HG03354 (cell line): Measurements from ENCODE around the gene SH3TC1.

Experiments
- ATAC-seq: cut with Tn5 transposase; IDR thresholded peaks from one replicate; pipeline ENCODE4 v1.9.1; 2021; ENCODE audit warnings: mild to moderate bottlenecking; ENCODE audit not compliant: unreplicated experiment, poor library complexity, severe bottlenecking

Gene SH3TC1

GRCh38 chr4:8198906-8199593 is at the start of gene SH3TC1:
TSS of gene SH3TC1 (plus strand) at chr4:8199290. CDS start at chr4:8205195, 5,905 bp downstream.
- peak; percentile 81 for ATAC-seq

- ATAC-seq, result no peak
These were observed 49.4 kb upstream of the SH3TC1 start for GRCh38 chr4:8149664-8150063.

DNA sequence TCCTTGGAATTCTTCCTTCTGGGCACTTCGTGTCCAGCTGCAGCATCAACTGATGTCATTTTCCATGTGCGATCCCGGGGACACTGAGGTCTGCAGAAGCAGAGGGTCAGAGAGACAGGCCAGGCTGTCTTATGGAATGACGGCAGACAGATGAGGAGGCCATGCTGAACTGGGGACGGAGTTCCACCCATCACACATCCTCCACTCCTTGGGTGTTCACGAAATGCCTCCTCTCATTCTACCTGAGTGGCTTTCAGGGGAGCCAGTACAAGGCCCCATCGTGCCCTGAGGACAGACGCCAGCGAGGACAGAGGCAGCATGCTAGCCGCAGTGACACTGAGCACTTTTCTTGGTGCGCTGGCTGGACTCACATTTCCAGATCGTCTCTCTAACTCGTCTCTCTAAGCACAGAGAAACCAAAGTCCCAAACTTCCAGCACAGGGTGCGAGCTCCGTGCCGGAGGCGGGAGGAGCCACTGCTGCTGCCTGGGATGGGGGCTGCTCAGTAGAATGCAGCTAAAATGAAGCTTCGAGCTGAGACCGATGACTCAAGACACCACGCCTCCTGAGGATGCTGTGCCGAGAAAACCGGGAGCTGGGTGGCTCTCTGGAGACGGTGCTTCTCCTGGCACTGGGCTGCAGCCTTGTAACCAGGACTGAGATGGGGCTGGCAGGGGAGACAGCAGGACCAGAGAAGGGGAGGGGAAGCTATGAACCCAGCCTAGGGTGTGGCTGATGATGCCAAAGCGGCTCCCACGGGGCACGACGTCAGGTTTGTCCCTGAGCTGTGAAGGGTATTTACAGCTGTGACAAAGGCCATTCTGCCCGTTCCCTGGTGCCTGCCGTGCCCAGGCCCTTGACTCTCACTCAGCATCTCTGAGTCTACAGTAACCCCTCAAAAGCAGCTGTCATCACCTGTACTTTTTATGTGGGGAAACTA is 48.7 kb upstream of the SH3TC1 start:
- ATAC-seq, result no peak

- no peak for ATAC-seq
These were observed 47.9 kb upstream of the SH3TC1 start for GRCh38 chr4:8151165-8151650.

DNA sequence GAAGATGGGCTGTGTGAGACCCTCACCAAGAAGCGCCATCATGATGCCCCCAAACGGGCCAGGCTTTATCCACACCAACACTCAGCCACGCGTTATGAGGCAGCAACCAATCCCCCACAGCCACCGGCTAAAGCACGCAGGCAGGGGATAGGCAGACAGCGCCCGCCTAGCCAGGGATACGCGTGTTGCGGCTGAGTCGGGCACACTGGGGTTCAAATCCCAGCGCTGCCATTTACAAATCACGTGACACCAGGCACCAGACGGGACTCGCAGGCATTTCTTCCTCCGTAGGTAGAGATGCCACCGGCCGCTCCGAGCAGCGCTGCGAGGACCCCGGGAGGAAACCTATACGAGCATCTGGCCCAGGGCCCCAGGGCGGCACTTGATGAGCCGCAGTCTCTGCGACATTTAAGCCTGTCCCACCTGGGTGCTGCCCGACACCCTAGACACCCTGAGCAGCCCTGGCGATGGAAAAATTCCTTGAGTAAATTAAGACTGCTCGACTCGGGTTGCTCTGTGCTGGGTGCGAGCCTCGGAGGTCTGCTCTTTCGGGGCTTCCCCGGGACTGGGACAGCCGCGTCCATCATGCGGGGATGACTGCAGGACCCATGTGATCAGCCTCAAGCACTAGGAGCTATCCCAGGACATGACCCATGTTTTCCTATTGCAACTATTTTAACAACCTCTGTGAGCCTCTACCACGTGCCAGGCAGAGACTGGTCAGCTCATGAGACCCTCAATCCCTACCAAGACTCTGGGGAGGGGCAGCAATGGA is 46.8 kb upstream of the SH3TC1 start:
- ATAC-seq, result no peak

- ATAC-seq, result no peak
These were observed 46.2 kb upstream of the SH3TC1 start for GRCh38 chr4:8152865-8153257.

- no peak for ATAC-seq
These were observed 45.6 kb upstream of the SH3TC1 start for GRCh38 chr4:8153441-8153840.

GRCh38 chr4:8155048-8155447 is 44.0 kb upstream of the SH3TC1 start:
- ATAC-seq, result no peak

DNA sequence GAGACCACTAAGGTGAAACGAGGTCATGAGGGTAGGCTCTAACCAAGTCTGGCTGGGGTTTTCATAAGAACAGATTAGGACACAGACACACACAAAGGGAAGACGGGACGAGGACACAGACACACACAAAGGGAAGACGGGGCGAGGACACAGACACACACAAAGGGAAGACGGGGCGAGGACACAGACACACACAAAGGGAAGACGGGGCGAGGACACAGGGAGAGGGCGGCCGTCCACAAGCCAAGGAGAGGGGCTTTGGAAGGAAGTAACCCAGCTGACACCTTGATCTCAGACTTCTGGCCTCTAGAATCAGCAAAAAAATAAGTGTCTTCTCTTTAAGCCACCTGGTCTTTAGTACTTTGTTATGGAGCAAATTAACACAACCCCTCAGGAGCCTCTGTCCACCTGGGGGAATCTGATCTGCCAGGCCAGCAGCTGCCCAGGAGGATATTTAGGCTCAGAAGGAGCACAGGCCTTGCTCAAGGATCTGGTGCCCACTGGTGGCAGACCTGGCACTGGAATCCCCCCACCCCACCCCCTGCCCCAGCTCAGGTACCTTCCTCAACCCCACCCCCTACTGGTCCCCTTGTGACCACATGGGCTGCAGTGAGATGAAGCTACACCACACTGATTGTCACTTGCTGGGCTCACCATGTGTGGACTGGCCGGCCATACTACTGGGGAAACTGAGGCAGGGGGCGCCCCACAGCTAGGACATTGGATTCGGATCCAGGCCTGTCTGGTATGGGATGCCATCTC is 43.2 kb upstream of the SH3TC1 start:
- ATAC-seq, result no peak

DNA sequence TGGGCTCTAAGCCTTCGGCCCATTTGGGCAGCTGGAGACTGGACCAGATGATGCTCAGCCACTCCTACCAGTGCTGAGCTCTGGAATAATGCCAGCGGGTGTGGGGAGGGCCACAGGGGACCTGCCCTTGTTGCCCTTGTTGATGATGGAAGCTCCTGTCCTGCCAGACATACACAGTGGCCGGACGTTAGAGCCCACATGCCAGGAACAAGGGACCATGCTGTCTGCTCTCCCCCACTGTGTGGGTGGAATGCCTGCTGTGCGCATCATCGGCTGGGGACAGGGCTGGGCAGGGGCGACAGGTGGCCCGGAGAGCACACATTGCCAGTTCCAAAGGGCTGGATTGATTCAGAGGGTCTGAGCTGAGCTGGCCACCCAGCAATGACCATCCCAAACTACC is 42.5 kb upstream of the SH3TC1 start:
- ATAC-seq, result no peak

GRCh38 chr4:8157496-8157895 is 41.6 kb upstream of the SH3TC1 start:
- ATAC-seq, result no peak

DNA sequence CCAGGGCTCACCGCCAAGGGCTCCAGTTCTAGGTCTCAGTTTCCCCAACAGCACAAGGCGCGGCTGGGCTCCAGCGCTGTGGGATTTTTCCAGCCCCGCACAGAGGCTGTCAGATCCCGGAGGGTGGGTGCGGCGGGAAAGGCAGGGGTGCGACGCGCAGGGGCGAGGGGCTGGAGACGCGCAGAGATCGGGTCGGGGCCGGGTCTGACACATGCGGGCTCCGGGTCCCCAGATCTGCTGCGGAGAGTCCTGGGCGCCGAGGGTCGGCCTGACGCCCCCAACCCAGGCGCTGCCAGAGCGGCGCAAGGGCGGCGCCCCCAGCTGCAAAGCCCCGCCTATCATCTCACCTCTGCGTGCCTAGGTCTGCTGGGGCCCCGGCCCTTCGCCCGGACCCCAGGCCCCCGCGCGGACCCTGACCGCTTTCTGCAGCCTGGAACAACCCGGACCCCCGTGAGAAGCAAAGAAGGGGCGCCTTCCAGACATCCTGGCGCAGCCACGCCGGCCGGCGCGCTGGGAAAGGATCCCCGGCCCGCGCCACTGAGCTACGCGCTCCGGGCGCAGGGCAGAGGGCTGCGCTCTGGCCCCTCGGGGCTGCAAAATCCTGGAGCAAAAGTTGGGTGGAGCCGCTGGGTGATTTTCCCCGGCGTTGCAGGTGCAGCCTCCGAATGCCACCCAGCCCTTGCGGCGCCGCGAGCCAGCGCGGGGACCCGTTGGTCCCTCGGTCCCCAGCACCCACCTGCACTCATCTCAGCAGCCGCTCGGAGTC is 41.0 kb upstream of the SH3TC1 start:
- no peak for ATAC-seq

GRCh38 chr4:8158710-8159536 is 40.2 kb upstream of the SH3TC1 start, which contains the start of gene ABLIM2:
TSS of gene ABLIM2 (minus strand) at chr4:8158813. CDS start at chr4:8158689, 124 bp downstream.
- ATAC-seq, result peak; percentile 98

DNA sequence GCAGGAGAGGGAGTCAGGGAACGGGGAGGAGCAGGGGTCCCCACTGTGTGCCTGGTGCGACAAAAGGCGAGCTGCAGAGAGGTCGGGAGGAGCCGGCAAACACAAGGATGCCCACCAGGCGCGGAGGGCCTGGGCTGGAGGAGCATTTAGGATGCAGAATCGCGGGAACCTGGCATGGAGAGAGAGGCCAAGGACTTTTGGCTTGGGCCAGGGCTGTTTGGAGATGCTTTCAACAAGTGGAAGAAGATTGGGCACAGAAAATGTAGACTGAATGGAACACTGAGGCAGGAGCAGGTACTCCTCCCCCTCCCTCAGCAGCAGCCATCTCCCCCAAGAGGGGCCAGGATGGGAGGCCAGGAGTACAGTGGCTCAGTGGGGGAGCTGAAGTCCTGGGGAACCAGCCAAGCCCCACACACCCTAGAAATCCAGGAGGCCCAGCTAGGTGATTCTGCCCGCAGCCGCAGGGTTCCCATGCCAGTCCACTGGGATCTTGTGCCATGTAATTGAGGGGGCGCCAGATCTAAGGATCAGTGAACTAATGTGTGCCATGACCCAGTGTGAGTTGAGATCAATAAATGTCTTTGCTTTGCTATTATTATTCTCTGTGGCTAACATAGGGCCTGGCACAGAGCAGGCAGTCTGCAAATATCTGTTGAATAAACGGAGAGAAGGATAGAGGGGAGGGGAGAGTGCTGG is 39.4 kb upstream of the SH3TC1 start:
- no peak for ATAC-seq

DNA sequence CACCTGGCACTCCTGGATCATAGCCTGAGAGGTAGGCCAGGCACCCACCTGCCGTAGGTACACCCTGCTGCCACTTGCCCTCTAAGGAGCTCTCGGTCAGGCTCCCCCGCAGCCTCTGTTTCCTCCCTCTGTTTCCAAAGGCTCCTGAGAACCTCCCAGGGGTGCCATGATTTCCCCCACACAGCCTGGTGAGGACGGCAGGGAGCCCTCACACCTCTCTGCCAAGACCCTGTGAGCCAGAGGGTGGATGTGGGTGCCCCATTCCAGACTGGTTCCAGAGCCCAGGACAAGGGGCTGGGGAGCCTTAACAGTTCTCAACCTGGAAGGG is 38.9 kb upstream of the SH3TC1 start:
- ATAC-seq, result no peak

DNA sequence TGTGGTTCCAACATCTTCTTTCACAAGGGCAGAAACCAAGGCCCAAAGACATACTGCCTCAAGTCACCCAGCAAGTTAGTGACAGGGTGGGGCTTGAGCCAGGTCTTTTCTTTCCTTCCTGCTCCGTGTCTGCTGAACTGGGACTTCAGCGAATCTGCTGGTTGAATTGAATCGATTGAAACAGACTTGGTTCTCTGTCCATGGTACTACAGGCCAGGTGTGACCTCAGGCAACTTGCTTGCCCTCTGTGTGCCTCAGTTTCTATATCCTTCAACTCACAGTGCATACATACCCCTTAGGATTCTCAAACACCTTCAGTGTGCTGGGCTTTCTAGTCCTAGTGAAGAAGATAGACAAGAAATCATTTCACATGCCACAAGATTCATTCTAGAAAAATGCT is 38.5 kb upstream of the SH3TC1 start:
- ATAC-seq, result no peak

GRCh38 chr4:8162625-8163024 is 36.5 kb upstream of the SH3TC1 start:
- no peak for ATAC-seq
